GM15510 (cell line): ENCODE results near the gene RPLP2.

ENCODE experiments used
- POLR2A ChIP-seq: IDR thresholded peaks from 3 replicates; pipeline ENCODE4 v1.6.1; 2011; ENCODE audit warnings: borderline replicate concordance; ENCODE audit not compliant: insufficient read length; ENCODE audit errors: extremely low read depth

Gene RPLP2

GRCh38 chr11:782264-783174 lies 27.2 kb upstream of the RPLP2 start:
- no peak for TF ChIP-seq POLR2A

GRCh38 chr11:783581-784015 lies 26.2 kb upstream of the RPLP2 start:
- TF ChIP-seq POLR2A = no peak

- no peak for TF ChIP-seq POLR2A
These were observed 23.3 kb upstream of the RPLP2 start for GRCh38 chr11:786235-787083.

GRCh38 chr11:787084-787675 lies 22.6 kb upstream of the RPLP2 start:
- no peak for TF ChIP-seq POLR2A

- no peak for TF ChIP-seq POLR2A
These were observed 21.6 kb upstream of the RPLP2 start for GRCh38 chr11:788009-788640.

- no peak for TF ChIP-seq POLR2A
These were observed 20.5 kb upstream of the RPLP2 start for GRCh38 chr11:788953-789940.

- peak; percentile 20 for TF ChIP-seq POLR2A
These were observed 19.8 kb upstream of the RPLP2 start, which contains the start of gene CEND1 for GRCh38 chr11:789943-790342. Gene CEND1 (minus strand): TSS chr11:790090. CDS start chr11:788576, 1,514 bp downstream.

- TF ChIP-seq POLR2A = no peak
These were observed 18.8 kb upstream of the RPLP2 start for GRCh38 chr11:790721-791564.

GRCh38 chr11:791658-792534 lies 17.9 kb upstream of the RPLP2 start:
- TF ChIP-seq POLR2A = no peak

GRCh38 chr11:792535-792821 lies 17.3 kb upstream of the RPLP2 start:
- no peak for TF ChIP-seq POLR2A

GRCh38 chr11:792873-793272 lies 16.9 kb upstream of the RPLP2 start:
- TF ChIP-seq POLR2A = no peak

- no peak for TF ChIP-seq POLR2A
These were observed 16.2 kb upstream of the RPLP2 start for GRCh38 chr11:793556-793955.
